ENCODE measurements around the gene HELZ2.
"Not testable (repeated sequence)": the region's sequence is repeated elsewhere in the genome, so short reads cannot be mapped to it uniquely, and the experiment has no call there.

Gene HELZ2, protein sequence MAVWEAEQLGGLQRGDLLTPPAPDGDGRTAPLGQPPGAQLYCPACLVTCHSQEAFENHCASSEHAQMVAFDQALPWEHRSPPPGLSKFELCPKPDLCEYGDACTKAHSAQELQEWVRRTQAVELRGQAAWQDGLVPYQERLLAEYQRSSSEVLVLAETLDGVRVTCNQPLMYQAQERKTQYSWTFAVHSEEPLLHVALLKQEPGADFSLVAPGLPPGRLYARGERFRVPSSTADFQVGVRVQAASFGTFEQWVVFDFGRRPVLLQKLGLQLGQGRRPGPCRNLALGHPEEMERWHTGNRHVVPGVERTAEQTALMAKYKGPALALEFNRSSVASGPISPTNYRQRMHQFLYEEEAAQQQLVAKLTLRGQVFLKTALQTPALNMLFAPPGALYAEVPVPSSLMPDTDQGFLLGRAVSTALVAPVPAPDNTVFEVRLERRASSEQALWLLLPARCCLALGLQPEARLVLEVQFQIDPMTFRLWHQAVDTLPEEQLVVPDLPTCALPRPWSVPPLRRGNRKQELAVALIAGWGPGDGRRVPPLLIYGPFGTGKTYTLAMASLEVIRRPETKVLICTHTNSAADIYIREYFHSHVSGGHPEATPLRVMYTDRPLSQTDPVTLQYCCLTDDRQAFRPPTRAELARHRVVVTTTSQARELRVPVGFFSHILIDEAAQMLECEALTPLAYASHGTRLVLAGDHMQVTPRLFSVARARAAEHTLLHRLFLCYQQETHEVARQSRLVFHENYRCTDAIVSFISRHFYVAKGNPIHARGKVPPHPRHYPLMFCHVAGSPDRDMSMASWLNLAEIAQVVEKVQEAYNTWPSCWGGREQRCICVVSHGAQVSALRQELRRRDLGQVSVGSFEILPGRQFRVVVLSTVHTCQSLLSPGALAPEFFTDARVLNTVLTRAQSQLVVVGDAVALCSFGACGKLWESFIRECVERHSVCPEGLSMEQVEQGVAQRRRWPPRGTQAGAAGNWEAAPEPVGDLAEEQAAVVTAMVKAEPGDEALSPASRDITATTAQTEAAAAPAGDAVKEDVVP (N-terminal part only)

DNA sequence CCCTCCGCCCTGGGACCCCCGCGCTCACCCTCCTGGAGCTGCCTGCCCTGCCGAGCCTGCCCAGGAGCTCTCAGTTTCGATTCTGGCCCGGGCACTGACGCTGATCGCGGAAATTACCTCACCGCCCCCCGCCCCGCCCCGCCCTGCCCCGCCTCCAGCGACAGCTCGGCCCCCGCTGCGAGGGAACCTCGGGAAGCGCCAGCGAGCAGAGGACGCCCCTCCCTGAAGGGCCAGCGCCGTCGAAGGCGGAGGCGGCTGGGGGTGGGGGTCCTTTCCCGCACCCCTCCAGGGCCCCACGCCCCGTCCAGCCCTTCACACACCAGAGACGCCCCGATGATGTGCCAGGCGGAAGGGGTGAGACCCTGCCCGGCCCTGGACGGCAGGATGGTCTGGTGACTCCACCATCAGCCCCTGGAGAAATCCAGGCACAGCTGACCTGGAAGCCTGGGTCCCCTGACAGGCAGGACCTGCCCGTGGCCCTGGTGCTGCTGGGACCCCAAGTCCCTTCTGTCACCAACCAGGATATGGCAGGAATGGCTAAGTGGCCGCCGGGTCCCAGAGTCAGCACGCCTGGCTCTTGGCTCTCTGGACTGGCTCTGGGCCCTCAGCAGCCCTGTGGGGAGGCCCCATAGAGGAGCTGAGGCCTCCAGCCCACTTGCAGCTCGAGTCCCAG, at the start of gene HELZ2:
Gene HELZ2 (minus strand): TSS at position 84 of the 673 bp plus-strand sequence. CDS start 1,854 bp downstream, outside the sequence.
- peak; percentile 41 for DNase-seq (ENCODE audit: low spot score)

DNA sequence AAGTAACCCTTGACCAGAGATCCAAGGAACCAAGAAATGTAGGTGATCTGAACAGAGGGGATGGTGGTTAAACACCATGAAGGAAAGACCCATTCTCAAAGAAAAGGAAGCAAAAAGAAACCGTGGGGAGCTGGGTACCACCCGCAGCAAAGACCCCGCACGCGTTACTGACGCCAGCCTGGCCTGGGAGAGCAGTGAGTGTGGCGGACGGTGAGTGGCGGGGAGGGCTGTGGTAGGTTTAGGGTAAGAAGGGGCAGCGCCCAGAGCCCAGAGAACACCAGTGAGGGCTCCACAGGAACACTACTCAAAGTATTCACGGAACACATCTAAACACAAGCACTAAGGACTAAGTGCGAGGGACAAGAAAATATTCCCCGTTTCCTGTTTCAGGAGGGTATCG, 48.7 kb upstream of the HELZ2 start:
- no peak for DNase-seq (ENCODE audit: low spot score)

DNA sequence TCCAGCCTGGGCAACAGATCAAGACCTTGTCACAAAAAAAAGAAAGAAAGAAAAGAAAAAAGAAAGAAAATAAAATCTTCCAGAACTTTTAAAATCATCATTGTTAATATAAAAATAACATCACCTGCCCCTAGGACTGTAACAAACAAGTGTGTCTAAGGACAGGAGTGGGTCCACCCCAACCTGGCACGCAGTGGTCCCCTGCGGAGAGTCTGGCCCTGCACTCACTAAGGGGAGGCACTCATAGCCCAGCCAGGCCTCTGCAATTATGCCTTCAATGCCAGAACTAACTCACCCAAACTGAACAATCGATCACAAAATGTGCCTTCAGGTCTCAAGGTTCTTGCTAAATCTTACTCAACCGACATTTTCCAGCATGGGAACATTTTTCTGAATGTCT, 48.1 kb upstream of the HELZ2 start:
- DNase-seq (ENCODE audit: low spot score): no peak

DNA sequence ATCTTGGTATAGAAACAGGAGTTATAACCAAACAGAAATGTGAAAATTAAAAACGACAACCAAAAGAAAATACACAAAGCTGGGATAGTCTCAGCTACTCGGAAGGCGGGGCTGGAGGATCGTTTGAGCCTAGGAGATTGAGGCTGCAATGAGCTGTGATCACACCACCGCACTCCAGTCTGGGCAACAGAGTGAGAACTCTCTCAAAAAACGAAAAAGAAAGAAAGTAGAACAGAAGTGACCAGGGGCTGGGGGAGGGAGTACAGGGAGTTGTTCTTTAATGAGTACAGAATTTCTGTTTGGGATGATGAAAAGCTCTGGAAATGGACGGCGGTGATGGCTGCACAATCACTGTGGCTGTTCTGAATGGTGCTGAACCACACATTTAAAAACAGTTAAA, 47.0 kb upstream of the HELZ2 start:
- DNase-seq (ENCODE audit: low spot score): no peak

DNA sequence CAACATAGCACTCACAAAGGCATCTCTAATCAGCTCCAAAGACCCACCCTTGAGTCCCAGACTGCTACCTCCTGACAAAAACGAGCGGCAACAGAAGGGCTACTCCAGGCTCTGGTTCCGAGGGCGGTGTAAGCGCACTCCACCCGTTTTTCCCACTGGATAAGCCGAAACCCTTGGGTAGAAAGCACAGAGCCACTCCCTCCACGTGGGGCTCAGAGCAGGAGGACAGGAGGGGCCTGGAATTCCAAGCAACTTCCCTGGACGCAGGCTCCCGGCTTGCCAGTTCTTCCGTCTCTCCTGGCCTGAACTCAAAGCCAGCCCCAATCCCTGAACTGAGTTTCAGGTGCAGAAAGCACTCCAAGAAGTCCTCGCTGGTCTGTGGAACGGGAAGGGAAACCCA, 45.5 kb upstream of the HELZ2 start:
- DNase-seq (ENCODE audit: low spot score): no peak

DNA sequence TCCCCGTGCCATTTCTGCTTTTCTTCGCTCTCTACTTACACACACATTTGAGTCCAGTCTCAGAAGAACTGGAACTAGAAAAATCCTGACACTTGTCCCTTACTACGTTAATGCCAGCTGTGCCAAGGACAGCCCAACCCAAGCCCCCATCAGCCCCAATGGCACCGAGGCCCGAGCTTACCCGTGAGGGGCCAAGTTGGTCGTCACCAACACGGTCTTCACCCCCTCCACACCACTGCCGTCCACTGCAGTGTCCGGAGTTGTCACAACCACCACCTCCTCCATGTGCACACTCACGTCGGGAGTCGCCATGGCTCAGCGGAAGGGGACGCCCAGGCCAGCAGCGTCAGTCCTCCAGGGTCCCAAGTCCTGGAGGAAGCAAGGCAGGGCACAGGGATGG, 45.0 kb upstream of the HELZ2 start:
- no peak for DNase-seq (ENCODE audit: low spot score)

DNA sequence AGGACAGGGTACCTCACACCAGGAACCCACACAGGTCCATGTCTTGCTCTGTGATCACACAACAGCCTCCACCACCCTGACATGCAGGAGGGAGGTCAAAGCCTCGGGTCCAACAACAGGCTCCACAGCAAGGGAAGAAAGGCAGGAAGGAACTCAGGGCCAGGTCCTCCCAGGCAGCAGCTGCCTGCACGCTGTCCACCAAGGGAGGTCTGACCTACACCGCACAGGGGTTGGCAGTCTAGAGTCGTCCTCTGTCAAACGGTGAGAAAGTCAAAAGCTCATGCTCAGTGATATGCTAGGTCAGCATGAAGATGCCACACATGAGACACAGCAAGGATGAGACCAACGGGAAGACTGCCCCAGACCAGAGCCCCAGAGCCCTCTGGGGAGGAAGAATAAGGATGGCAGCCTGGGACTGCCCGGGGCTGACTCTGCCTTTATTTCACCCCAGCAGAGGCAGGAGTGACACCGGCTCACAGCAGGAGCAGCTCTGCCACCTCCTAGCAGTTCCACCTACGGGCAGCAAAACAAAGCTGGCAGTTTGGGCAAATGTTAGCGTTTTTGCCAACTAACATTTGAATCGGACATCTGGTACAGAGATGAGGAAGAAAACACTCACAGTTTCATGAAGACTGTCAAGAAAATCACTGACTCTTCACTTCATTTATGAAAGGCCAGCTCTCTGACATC, 44.4 kb upstream of the HELZ2 start:
- DNase-seq (ENCODE audit: low spot score): no peak

DNA sequence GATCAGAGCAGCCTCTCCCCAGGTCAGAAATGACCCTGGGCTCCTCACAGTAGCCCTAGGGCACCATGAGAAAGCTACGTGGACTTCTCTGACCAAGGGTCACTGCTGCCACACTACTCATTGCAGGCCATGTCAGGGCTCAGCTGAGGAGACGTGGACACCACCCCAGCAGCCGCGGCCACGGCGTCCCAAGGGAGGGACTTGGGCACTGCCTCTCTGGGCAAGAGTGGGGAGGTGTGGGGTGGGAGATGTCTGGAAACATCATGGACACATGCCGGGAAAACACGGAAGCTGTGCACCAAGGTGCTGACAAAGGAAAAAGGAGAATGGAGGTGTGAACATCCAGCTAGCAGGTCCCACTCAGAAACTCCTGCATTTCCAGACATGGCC, 43.8 kb upstream of the HELZ2 start:
- no peak for DNase-seq (ENCODE audit: low spot score)

DNA sequence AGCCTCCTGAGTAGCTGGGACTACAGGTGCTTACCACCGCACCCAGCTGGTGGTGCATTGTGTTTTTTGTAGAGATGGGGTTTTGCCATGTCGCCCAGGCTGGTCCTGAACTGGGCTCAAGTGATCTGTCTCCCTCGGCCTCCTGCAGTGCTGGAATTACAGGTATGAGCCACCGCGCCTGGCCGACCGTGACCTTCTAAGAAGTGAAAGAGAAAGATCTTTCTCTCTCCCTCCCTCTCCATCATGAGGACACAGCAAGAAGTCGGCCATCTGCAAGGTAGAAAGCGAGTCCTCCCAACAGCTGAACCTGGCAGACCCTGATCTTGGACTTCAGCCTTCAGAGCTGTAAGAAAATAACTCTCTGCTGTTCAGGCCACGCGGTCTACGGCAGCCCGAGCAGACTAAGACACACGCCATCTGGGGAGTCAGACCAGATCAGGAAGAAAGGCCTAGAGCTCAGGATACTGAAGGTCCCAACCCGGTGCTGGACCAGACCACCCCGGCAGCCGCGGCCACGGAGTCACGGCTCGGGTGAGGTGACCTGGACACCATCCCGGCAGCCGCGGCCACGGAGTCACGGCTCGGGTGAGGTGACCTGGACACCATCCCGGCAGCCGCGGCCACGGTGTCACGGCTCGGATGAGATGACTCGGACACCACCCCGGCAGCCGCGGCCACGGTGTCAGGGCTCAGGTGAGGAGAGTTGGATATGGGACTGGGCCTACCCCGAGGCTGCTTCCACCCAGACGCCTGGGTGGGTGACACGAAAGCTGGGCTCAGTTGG, 43.2 kb upstream of the HELZ2 start:
- no peak for DNase-seq (ENCODE audit: low spot score)

DNA sequence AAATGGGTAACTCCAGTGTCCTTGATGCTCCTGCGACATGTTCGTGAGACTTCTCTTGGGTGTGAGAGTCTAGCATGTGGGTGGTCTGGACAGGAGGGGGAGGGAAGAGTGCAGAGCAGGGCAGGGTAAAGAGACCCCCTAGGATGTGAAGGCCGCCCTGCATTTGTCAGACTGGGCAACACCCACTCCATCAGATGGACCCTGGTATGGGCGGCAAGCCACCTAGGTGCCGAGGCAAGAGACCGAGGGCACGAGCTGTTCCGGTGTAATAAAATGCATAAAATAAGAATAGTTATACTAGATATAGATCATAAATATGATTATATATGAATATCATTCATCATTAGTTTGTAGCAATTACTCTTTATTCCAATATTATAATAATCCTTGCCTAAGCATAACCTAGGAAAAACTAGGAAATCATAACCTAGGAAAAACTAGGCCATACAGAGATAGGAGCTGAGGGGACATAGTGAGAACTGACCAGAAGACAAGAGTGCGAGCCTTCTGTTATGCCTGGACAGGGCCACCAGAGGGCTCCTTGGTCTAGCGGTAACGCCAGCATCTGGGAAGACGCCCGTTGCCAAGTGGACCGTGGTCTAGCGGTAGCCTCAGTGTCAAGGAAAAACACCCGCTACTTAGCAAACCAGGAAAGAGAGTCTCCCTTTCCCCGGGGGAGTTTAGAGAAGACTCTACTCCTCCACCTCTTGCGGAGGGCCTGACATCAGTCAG, 40.0 kb upstream of the HELZ2 start:
- not testable (repeated sequence) for DNase-seq (ENCODE audit: low spot score)

DNA sequence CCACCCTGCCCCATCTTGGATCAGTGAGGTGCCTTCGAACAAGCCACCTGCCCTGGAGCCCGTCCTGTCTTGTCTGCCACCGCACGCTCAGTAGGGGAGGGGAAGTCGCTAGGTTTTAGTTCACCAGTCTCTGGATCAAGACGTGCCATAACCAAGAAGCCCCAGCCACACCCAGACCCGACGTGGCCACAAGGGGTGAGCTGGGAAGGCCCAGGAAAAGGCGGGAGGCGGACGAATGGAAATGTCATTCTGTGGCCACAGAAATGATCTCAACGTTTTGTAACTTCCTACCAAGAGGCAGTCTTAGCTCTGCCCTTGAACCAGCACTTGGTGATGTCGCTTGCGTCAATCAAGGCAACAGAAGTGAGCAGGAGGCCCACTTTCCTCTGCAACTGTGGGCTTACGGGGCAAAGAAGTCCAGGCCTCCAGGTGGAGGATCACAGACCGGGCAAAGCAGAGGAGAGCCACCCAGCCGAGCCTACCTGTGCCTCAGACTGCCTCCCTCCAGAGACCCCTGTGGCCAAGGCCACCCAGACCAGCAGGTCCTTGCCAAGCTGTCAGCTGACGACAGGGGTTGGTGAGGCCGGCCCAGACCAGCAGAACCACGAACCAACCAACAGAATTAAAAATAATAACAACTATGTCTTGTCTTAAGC, 38.4 kb upstream of the HELZ2 start:
- DNase-seq (ENCODE audit: low spot score): no peak

DNA sequence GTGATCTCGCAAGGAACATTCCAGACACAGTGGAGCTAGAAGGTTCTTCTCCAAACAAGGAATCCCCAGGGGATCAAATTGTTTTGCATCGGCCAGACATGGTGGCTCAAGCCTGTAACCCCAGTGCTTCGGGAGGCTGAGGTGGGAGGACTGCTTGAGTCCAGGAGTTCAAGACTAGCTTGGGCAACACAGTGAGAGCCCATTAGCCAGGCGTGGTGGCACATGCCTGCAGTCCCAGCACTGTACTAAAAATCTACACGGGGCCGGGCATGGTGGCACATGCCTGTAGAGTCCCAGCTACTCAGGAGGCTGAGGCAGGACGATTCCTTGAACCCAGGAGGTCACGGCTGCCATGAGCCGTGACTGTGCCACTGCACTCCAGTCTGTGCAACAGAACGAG, 37.6 kb upstream of the HELZ2 start:
- DNase-seq (ENCODE audit: low spot score): no peak

DNA sequence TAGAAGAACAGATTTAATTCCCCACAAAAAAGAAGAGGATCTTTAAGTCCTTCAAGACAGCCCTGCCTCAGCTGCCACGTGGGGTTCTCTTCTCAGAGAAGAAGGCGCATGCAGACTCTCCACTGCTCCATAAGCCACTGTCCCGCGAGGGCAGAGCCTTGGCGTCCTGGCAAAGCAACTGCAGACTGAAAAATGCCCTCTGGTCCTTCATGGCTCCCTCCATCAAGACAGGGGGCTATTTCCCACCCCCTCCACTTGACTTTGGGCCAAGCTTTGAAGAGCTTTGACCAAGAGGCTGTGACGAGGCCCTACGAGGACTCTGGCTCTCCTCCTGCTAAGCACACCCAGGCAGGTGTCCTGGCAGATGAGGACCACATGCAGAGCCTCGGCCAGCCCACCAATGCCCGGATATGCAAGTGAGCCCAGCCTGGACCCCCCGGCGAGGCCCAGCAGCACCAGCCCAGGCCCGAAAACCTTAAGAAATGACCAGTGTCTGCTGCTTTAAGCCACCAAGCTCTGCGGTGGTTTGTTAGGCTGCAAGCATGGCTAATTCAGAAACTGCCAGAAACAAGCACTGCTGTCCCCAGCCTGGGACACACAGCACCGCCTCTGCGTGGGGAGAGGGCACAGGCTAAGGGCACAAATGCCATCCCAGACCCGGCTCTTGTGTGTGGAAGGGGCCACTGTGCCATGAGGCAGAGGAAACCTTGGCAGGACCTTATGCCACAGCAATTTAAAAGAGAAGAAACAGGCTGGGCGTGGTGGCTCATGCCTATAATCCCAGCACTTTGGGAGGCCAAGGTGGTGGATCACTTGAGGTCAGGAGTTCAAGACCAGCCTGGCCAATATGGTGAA, 36.8 kb upstream of the HELZ2 start:
- DNase-seq (ENCODE audit: low spot score): no peak

DNA sequence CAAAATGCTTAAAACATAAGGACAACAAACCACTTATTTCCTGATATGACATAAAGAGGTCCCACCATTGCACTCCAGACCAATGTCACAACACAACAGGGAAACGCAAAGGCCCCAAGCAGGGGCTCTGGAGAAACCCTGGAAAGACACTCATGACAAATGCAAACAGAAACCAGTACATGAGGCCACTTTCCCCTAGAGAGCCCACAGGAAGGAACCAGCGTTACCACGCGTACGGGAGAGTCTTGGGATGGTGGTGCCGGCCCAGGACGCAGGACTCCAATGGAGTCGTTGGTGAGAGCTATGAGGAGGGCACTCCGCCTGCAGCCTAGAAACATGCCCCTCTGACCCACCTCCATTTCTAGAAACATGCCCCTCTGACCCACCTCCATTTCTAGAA, 32.6 kb upstream of the HELZ2 start:
- DNase-seq (ENCODE audit: low spot score): no peak

DNA sequence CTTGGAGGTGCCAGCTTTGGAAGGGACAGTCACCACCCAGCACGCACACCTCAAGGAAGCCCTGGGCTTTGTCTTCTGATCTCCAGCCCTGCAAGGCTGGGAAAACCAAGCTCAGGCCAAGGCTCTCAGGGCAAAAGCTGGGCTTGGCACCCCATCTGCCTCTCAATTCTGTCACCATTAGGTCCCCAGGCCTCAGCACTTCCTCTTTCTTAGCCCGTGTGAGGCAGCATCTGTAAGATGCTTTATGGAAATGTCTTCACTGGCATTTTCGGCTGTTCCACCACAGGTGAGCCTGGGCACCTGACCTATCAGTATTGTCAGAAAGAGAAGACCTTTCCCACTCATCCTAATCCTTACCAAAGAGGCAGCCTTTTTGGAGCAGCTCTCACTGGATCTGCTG, 28.3 kb upstream of the HELZ2 start:
- DNase-seq (ENCODE audit: low spot score): no peak

DNA sequence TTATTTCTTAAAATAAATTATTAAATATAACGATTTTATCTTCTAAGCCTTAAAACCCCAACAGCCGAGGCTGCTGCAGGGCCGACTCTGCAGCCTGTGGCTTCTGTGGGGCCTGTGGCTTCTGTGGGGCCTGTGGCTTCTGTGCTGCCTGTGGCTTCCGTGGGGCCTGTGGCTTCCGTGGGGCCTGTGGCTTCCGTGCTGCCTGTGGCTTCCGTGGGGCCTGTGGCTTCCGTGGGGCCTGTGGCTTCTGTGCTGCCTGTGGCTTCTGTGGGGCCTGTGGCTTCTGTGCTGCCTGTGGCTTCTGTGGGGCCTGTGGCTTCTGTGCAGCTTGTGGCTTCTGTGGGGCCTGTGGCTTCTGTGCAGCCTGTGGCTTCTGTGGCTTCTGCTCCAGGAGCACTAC, 27.6 kb upstream of the HELZ2 start:
- not testable (repeated sequence) for DNase-seq (ENCODE audit: low spot score)

DNA sequence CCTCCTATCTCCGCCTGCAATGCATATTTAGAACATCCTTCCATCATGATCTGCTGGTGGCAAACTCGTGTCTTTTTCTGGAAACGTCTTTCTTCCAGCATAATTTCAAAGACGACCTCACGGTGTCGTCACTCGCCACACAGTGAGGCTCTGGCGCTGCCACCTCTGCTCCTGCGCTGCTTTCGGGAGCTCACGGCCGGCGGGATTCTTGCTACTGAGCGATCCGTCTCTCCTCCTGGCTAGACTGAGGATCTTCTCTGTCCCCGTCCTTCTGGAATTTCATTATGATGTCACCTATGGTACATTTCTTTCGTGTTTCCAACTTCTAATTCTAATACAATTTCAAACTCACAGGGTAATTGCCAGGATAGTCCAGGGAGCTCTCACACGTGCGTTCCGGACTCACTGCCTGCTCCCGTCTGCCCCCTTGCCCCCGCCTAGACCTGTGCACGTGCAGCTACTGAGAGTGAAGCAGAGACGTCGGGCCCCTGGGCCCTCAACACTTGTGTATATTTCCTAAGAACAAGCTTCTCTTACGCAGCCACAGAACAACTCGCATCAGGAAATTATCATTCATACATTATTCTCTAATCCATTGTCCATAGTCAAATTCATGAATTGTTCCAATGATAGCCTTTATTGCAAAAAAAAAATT, 25.5 kb upstream of the HELZ2 start:
- DNase-seq (ENCODE audit: low spot score): no peak

All from Ammon's horn (tissue), 1 donor.